Body of pancreas (tissue), 4 donors: ENCODE measurements around the gene TTC7B.

Experiments used
- POLR2A ChIP-seq, 3 donors: fragments of 450-650 bp; IDR thresholded peaks; one replicate each; pipeline ENCODE4 v1.6.1; 2016; ENCODE audit warnings: antibody characterized with exemption in 3 of 3, mild to moderate bottlenecking in 2 of 3
- TF ChIP-seq, protein P1 (sequence below), 7 experiments: fragments of 450-650 bp in 4 of 7; fragments of 200-600 bp in 3 of 7; sonication (generic) in 3 of 7; IDR thresholded peaks; one replicate each; pipeline ENCODE4 v1.5.1; 2016 to 2019; ENCODE audit warnings: antibody characterized with exemption in 7 of 7

DNA sequence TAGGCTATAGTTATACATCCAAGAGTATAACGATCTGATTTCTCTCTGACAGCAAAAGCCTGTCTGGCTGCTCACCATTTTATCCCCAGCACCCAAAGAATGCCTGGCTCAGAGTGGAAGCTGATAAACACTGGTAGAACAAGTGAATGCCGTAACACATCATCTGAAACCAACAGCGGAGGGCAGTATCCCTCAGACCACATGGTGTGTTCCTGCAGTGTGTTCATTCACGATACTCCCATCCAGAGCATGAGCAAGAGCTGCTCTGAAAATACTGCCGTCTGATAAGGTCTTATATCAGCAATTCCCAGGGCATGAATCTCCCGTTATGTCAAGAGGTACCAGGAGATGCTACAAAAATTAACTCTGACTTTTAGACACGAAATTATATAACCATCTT lies 95.9 kb downstream of the TTC7B start:
- TF ChIP-seq, protein P1, sequence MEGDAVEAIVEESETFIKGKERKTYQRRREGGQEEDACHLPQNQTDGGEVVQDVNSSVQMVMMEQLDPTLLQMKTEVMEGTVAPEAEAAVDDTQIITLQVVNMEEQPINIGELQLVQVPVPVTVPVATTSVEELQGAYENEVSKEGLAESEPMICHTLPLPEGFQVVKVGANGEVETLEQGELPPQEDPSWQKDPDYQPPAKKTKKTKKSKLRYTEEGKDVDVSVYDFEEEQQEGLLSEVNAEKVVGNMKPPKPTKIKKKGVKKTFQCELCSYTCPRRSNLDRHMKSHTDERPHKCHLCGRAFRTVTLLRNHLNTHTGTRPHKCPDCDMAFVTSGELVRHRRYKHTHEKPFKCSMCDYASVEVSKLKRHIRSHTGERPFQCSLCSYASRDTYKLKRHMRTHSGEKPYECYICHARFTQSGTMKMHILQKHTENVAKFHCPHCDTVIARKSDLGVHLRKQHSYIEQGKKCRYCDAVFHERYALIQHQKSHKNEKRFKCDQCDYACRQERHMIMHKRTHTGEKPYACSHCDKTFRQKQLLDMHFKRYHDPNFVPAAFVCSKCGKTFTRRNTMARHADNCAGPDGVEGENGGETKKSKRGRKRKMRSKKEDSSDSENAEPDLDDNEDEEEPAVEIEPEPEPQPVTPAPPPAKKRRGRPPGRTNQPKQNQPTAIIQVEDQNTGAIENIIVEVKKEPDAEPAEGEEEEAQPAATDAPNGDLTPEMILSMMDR (IDR thresholded peaks at IDR 0.05) = no peak
- TF ChIP-seq POLR2A (IDR thresholded peaks at IDR 0.05) = no peak
